ENCODE results near the gene OR5AU1. TPM values are rescaled to one million over a fixed set of nuclear protein-coding genes. Genes with fewer than 3 reads are reported as not detected.

Gene OR5AU1
- total RNA-seq, 1 experiment from 2014 or later = not detected

- BruUV-seq (replicated peaks) = no TSS peak
- POLR2A ChIA-PET = no interaction called here
- TF ChIP-seq, protein P1, sequence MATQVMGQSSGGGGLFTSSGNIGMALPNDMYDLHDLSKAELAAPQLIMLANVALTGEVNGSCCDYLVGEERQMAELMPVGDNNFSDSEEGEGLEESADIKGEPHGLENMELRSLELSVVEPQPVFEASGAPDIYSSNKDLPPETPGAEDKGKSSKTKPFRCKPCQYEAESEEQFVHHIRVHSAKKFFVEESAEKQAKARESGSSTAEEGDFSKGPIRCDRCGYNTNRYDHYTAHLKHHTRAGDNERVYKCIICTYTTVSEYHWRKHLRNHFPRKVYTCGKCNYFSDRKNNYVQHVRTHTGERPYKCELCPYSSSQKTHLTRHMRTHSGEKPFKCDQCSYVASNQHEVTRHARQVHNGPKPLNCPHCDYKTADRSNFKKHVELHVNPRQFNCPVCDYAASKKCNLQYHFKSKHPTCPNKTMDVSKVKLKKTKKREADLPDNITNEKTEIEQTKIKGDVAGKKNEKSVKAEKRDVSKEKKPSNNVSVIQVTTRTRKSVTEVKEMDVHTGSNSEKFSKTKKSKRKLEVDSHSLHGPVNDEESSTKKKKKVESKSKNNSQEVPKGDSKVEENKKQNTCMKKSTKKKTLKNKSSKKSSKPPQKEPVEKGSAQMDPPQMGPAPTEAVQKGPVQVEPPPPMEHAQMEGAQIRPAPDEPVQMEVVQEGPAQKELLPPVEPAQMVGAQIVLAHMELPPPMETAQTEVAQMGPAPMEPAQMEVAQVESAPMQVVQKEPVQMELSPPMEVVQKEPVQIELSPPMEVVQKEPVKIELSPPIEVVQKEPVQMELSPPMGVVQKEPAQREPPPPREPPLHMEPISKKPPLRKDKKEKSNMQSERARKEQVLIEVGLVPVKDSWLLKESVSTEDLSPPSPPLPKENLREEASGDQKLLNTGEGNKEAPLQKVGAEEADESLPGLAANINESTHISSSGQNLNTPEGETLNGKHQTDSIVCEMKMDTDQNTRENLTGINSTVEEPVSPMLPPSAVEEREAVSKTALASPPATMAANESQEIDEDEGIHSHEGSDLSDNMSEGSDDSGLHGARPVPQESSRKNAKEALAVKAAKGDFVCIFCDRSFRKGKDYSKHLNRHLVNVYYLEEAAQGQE (IDR thresholded peaks at IDR 0.05; ENCODE audit: low read depth) = no peak
- CTCF ChIA-PET = interaction anchor here (1.4 kb wide), 1 partner anchor 171 kb away, joined by 3 read pairs; no protein-coding TSS in a partner anchor
- H3K36me3 ChIP-seq (ENCODE audit: control insufficient read depth in 1 of 2, insufficient read depth in 2 of 2, low read length in 2 of 2) = no peaks in the 10 kb centered on the region
- H3K79me2 ChIP-seq (ENCODE audit: insufficient read depth, low read length) = no peaks in the 10 kb centered on the region
- H3K27ac ChIP-seq (ENCODE audit: low read depth, low read length) = no peak overlapping the region
- RAD21 ChIA-PET (ENCODE audit: low non-redundant PET in 1 of 2, low total read pairs in 2 of 2, uncharacterized antibody in 2 of 2, unreplicated experiment in 2 of 2) = no interaction called here
- H3K9ac ChIP-seq (ENCODE audit: low read length) = no peak overlapping the region
- H4K20me1 ChIP-seq (ENCODE audit: insufficient read depth) = no peaks in the 10 kb centered on the region
- intact Hi-C loops (cut with micrococcal nuclease) = no loop called here
- no peaks in the 10 kb centered on the region for H3K27me3 ChIP-seq (ENCODE audit: insufficient read depth, low read length)
- DNase-seq (ENCODE audit: low read depth, low spot score) (no peak), ATAC-seq (no peak)
- no peaks in the 10 kb centered on the region for H3K4me1 ChIP-seq (ENCODE audit: control insufficient read depth in 1 of 2, insufficient read depth in 2 of 2, low read length in 2 of 2)
- no peak overlapping the region for H2AFZ ChIP-seq (ENCODE audit: low read depth, low read length, poor library complexity, severe bottlenecking)
- H3K9me2 ChIP-seq (ENCODE audit: insufficient read depth) = no peaks in the 10 kb centered on the region
- H3K4me2 ChIP-seq (ENCODE audit: low read length) = no peak overlapping the region
- no peak overlapping the region for H3K4me3 ChIP-seq (replicated peaks in 1 of 2; ENCODE audit: low read depth in 1 of 2, low read length in 2 of 2)
- no peaks in the 10 kb centered on the region for H3K9me3 ChIP-seq (ENCODE audit: control insufficient read depth in 1 of 2, insufficient read depth in 1 of 2, low read depth in 1 of 2, low read length in 2 of 2)
These were observed 29.6 kb upstream of the OR5AU1 start for GRCh38 chr14:21185491-21185890.

GRCh38 chr14:21184254-21184653 lies 28.4 kb upstream of the OR5AU1 start:
- ATAC-seq = no peak
- intact Hi-C loops (cut with micrococcal nuclease) = no loop called here
- ChIA-PET CTCF (interaction anchor here (0.6 to 1.4 kb wide), 2 partner anchors 49 to 170 kb away, joined by 3 to 5 read pairs; no protein-coding TSS in a partner anchor), RAD21 (ENCODE audit: low non-redundant PET in 1 of 2, low total read pairs in 2 of 2, uncharacterized antibody in 2 of 2, unreplicated experiment in 2 of 2) (no interaction called here), POLR2A (no interaction called here)
- H4K20me1 ChIP-seq (ENCODE audit: insufficient read depth) = no peaks in the 10 kb centered on the region
- no peak overlapping the region for H3K27ac ChIP-seq (ENCODE audit: low read depth, low read length)
- H2AFZ ChIP-seq (ENCODE audit: low read depth, low read length, poor library complexity, severe bottlenecking) = no peak overlapping the region
- BruUV-seq (replicated peaks) = no TSS peak
- no peak overlapping the region for H3K9ac ChIP-seq (ENCODE audit: low read length)
- TF ChIP-seq CTCF (IDR thresholded peaks at IDR 0.05 in 2 of 3, conservative IDR thresholded peaks at IDR 0.05 in 1 of 3; ENCODE audit: borderline replicate concordance in 1 of 3, insufficient read depth in 1 of 3, low read depth in 2 of 3, low read length in 2 of 3) (no peak), SP1 (IDR thresholded peaks at IDR 0.05; ENCODE audit: low read depth) (no peak)
- no peaks in the 10 kb centered on the region for H3K27me3 ChIP-seq (ENCODE audit: insufficient read depth, low read length)
- H3K4me1 ChIP-seq (ENCODE audit: control insufficient read depth in 1 of 2, insufficient read depth in 2 of 2, low read length in 2 of 2) = no peaks in the 10 kb centered on the region
- no peaks in the 10 kb centered on the region for H3K9me3 ChIP-seq (ENCODE audit: control insufficient read depth in 1 of 2, insufficient read depth in 1 of 2, low read depth in 1 of 2, low read length in 2 of 2)
- H3K9me2 ChIP-seq (ENCODE audit: insufficient read depth) = no peaks in the 10 kb centered on the region
- no peaks in the 10 kb centered on the region for H3K36me3 ChIP-seq (ENCODE audit: control insufficient read depth in 1 of 2, insufficient read depth in 2 of 2, low read length in 2 of 2)
- no peak overlapping the region for H3K4me2 ChIP-seq (ENCODE audit: low read length)
- no peak for DNase-seq (ENCODE audit: low read depth, low spot score)
- no peaks in the 10 kb centered on the region for H3K79me2 ChIP-seq (ENCODE audit: insufficient read depth, low read length)
- H3K4me3 ChIP-seq (replicated peaks in 1 of 2; ENCODE audit: low read depth in 1 of 2, low read length in 2 of 2) = no peak overlapping the region

All from HCT116 (cell line).